Measurements from ENCODE around the gene SALL1.

The SALL1 gene

GRCh38 chr16:51116353-51116752 lies 34.7 kb downstream of the SALL1 start:
- no peaks in the 10 kb centered on the region for H3K36me3 ChIP-seq (ENCODE audit: control insufficient read depth in 5 of 5, insufficient read depth in 5 of 5, low read length in 5 of 5)
- H3K27ac ChIP-seq (ENCODE audit: low read depth, low read length), result no peak overlapping the region
- H3K27me3 ChIP-seq (ENCODE audit: control insufficient read depth in 5 of 5, insufficient read depth in 4 of 5, low read length in 5 of 5), result peaks cover 3 to 20% (median 7%) of the 10 kb centered on the region in 5 donors
- no peak overlapping the region for H3K9ac ChIP-seq (ENCODE audit: low read length in 5 of 5)
- H3K9me3 ChIP-seq (ENCODE audit: control insufficient read depth in 5 of 5, low read length in 5 of 5), result no peaks in the 10 kb centered on the region
- no peak overlapping the region for H3K4me3 ChIP-seq (ENCODE audit: low read depth in 1 of 5, low read length in 5 of 5)
- peaks cover 0 to 20% (median 8%) of the 10 kb centered on the region in 5 donors for H3K4me1 ChIP-seq (ENCODE audit: control insufficient read depth in 5 of 5, insufficient read depth in 5 of 5, low read length in 5 of 5)

GRCh38 chr16:51114382-51114781 lies 36.7 kb downstream of the SALL1 start:
- peaks cover 0 to 20% (median 8%) of the 10 kb centered on the region in 5 donors for H3K4me1 ChIP-seq (ENCODE audit: control insufficient read depth in 5 of 5, insufficient read depth in 5 of 5, low read length in 5 of 5)
- no peak overlapping the region for H3K4me3 ChIP-seq (ENCODE audit: low read depth in 1 of 5, low read length in 5 of 5)
- H3K36me3 ChIP-seq (ENCODE audit: control insufficient read depth in 5 of 5, insufficient read depth in 5 of 5, low read length in 5 of 5), result no peaks in the 10 kb centered on the region
- H3K9me3 ChIP-seq (ENCODE audit: control insufficient read depth in 5 of 5, low read length in 5 of 5), result no peaks in the 10 kb centered on the region
- H3K9ac ChIP-seq (ENCODE audit: low read length in 5 of 5), result no peak overlapping the region
- H3K27me3 ChIP-seq (ENCODE audit: control insufficient read depth in 5 of 5, insufficient read depth in 4 of 5, low read length in 5 of 5), result peaks cover 3 to 20% (median 7%) of the 10 kb centered on the region in 5 donors
- no peak overlapping the region for H3K27ac ChIP-seq (ENCODE audit: low read depth, low read length)

- Histone ChIP-seq H3K9ac (ENCODE audit: low read length in 5 of 5) (peak overlapping the region in 1 of 5 donors; percentile 13), H3K27me3 (ENCODE audit: control insufficient read depth in 5 of 5, insufficient read depth in 4 of 5, low read length in 5 of 5) (peaks cover 3 to 18% (median 7%) of the 10 kb centered on the region in 5 donors), H3K27ac (ENCODE audit: low read depth, low read length) (no peak overlapping the region), H3K9me3 (ENCODE audit: control insufficient read depth in 5 of 5, low read length in 5 of 5) (peaks cover 0 to 4% (median 0%) of the 10 kb centered on the region in 5 donors), H3K4me3 (ENCODE audit: low read depth in 1 of 5, low read length in 5 of 5) (peak overlapping the region in 4 of 5 donors; percentile 11 to 45 (median 38)), H3K36me3 (ENCODE audit: control insufficient read depth in 5 of 5, insufficient read depth in 5 of 5, low read length in 5 of 5) (no peaks in the 10 kb centered on the region), H3K4me1 (ENCODE audit: control insufficient read depth in 5 of 5, insufficient read depth in 5 of 5, low read length in 5 of 5) (peaks cover 0 to 20% (median 8%) of the 10 kb centered on the region in 5 donors)
Observed at GRCh38 chr16:51113236-51114125, 37.6 kb downstream of the SALL1 start.

- H3K9me3 ChIP-seq (ENCODE audit: control insufficient read depth in 5 of 5, low read length in 5 of 5), result peaks cover 0 to 4% (median 0%) of the 10 kb centered on the region in 5 donors
- no peak overlapping the region for H3K9ac ChIP-seq (ENCODE audit: low read length in 5 of 5)
- H3K27me3 ChIP-seq (ENCODE audit: control insufficient read depth in 5 of 5, insufficient read depth in 4 of 5, low read length in 5 of 5), result peaks cover 3 to 16% (median 7%) of the 10 kb centered on the region in 5 donors
- H3K27ac ChIP-seq (ENCODE audit: low read depth, low read length), result no peak overlapping the region
- H3K4me3 ChIP-seq (ENCODE audit: low read depth in 1 of 5, low read length in 5 of 5), result no peak overlapping the region
- peaks cover 0 to 20% (median 8%) of the 10 kb centered on the region in 5 donors for H3K4me1 ChIP-seq (ENCODE audit: control insufficient read depth in 5 of 5, insufficient read depth in 5 of 5, low read length in 5 of 5)
- H3K36me3 ChIP-seq (ENCODE audit: control insufficient read depth in 5 of 5, insufficient read depth in 5 of 5, low read length in 5 of 5), result no peaks in the 10 kb centered on the region
Observed at GRCh38 chr16:51112323-51112722, 38.7 kb downstream of the SALL1 start.

- peaks cover 0 to 4% (median 0%) of the 10 kb centered on the region in 5 donors for H3K9me3 ChIP-seq (ENCODE audit: control insufficient read depth in 5 of 5, low read length in 5 of 5)
- H3K27me3 ChIP-seq (ENCODE audit: control insufficient read depth in 5 of 5, insufficient read depth in 4 of 5, low read length in 5 of 5), result peaks cover 3 to 16% (median 7%) of the 10 kb centered on the region in 5 donors
- no peak overlapping the region for H3K9ac ChIP-seq (ENCODE audit: low read length in 5 of 5)
- H3K4me1 ChIP-seq (ENCODE audit: control insufficient read depth in 5 of 5, insufficient read depth in 5 of 5, low read length in 5 of 5), result peaks cover 0 to 25% (median 8%) of the 10 kb centered on the region in 5 donors
- H3K36me3 ChIP-seq (ENCODE audit: control insufficient read depth in 5 of 5, insufficient read depth in 5 of 5, low read length in 5 of 5), result no peaks in the 10 kb centered on the region
- no peak overlapping the region for H3K4me3 ChIP-seq (ENCODE audit: low read depth in 1 of 5, low read length in 5 of 5)
- H3K27ac ChIP-seq (ENCODE audit: low read depth, low read length), result no peak overlapping the region
Observed at GRCh38 chr16:51111759-51112158, 39.3 kb downstream of the SALL1 start.

GRCh38 chr16:51110700-51111157 lies 40.3 kb downstream of the SALL1 start:
- Histone ChIP-seq H3K27ac (ENCODE audit: low read depth, low read length) (no peak overlapping the region), H3K9ac (ENCODE audit: low read length in 5 of 5) (no peak overlapping the region), H3K4me3 (ENCODE audit: low read depth in 1 of 5, low read length in 5 of 5) (no peak overlapping the region), H3K4me1 (ENCODE audit: control insufficient read depth in 5 of 5, insufficient read depth in 5 of 5, low read length in 5 of 5) (peaks cover 0 to 25% (median 8%) of the 10 kb centered on the region in 5 donors), H3K9me3 (ENCODE audit: control insufficient read depth in 5 of 5, low read length in 5 of 5) (peaks cover 0 to 4% (median 0%) of the 10 kb centered on the region in 5 donors), H3K36me3 (ENCODE audit: control insufficient read depth in 5 of 5, insufficient read depth in 5 of 5, low read length in 5 of 5) (no peaks in the 10 kb centered on the region), H3K27me3 (ENCODE audit: control insufficient read depth in 5 of 5, insufficient read depth in 4 of 5, low read length in 5 of 5) (peaks cover 3 to 9% (median 7%) of the 10 kb centered on the region in 5 donors)

- peaks cover 0 to 4% (median 0%) of the 10 kb centered on the region in 5 donors for H3K9me3 ChIP-seq (ENCODE audit: control insufficient read depth in 5 of 5, low read length in 5 of 5)
- no peak overlapping the region for H3K27ac ChIP-seq (ENCODE audit: low read depth, low read length)
- no peak overlapping the region for H3K4me3 ChIP-seq (ENCODE audit: low read depth in 1 of 5, low read length in 5 of 5)
- no peak overlapping the region for H3K9ac ChIP-seq (ENCODE audit: low read length in 5 of 5)
- H3K36me3 ChIP-seq (ENCODE audit: control insufficient read depth in 5 of 5, insufficient read depth in 5 of 5, low read length in 5 of 5), result no peaks in the 10 kb centered on the region
- peaks cover 0 to 6% (median 0%) of the 10 kb centered on the region in 5 donors for H3K27me3 ChIP-seq (ENCODE audit: control insufficient read depth in 5 of 5, insufficient read depth in 4 of 5, low read length in 5 of 5)
- peaks cover 0 to 25% (median 8%) of the 10 kb centered on the region in 5 donors for H3K4me1 ChIP-seq (ENCODE audit: control insufficient read depth in 5 of 5, insufficient read depth in 5 of 5, low read length in 5 of 5)
Observed at GRCh38 chr16:51109173-51109572, 41.9 kb downstream of the SALL1 start.

- Histone ChIP-seq H3K9me3 (ENCODE audit: control insufficient read depth in 5 of 5, low read length in 5 of 5) (peaks cover 0 to 4% (median 0%) of the 10 kb centered on the region in 5 donors), H3K27me3 (ENCODE audit: control insufficient read depth in 5 of 5, insufficient read depth in 4 of 5, low read length in 5 of 5) (peaks cover 0 to 3% (median 0%) of the 10 kb centered on the region in 5 donors), H3K27ac (ENCODE audit: low read depth, low read length) (no peak overlapping the region), H3K4me1 (ENCODE audit: control insufficient read depth in 5 of 5, insufficient read depth in 5 of 5, low read length in 5 of 5) (peaks cover 0 to 15% (median 2%) of the 10 kb centered on the region in 5 donors), H3K36me3 (ENCODE audit: control insufficient read depth in 5 of 5, insufficient read depth in 5 of 5, low read length in 5 of 5) (no peaks in the 10 kb centered on the region), H3K9ac (ENCODE audit: low read length in 5 of 5) (no peak overlapping the region), H3K4me3 (ENCODE audit: low read depth in 1 of 5, low read length in 5 of 5) (no peak overlapping the region)
Observed at GRCh38 chr16:51107742-51108141, 43.3 kb downstream of the SALL1 start.

- Histone ChIP-seq H3K27ac (ENCODE audit: low read depth, low read length) (no peak overlapping the region), H3K9ac (ENCODE audit: low read length in 5 of 5) (no peak overlapping the region), H3K4me3 (ENCODE audit: low read depth in 1 of 5, low read length in 5 of 5) (no peak overlapping the region), H3K9me3 (ENCODE audit: control insufficient read depth in 5 of 5, low read length in 5 of 5) (peaks cover 0 to 4% (median 0%) of the 10 kb centered on the region in 5 donors), H3K4me1 (ENCODE audit: control insufficient read depth in 5 of 5, insufficient read depth in 5 of 5, low read length in 5 of 5) (peaks cover 0 to 5% (median 0%) of the 10 kb centered on the region in 5 donors), H3K36me3 (ENCODE audit: control insufficient read depth in 5 of 5, insufficient read depth in 5 of 5, low read length in 5 of 5) (no peaks in the 10 kb centered on the region), H3K27me3 (ENCODE audit: control insufficient read depth in 5 of 5, insufficient read depth in 4 of 5, low read length in 5 of 5) (peaks cover 0 to 3% (median 0%) of the 10 kb centered on the region in 5 donors)
Observed at GRCh38 chr16:51106535-51106934, 44.5 kb downstream of the SALL1 start.

GRCh38 chr16:51103590-51103989 lies 47.5 kb downstream of the SALL1 start:
- no peak overlapping the region for H3K4me3 ChIP-seq (ENCODE audit: low read depth in 1 of 5, low read length in 5 of 5)
- peaks cover 0 to 5% (median 0%) of the 10 kb centered on the region in 5 donors for H3K4me1 ChIP-seq (ENCODE audit: control insufficient read depth in 5 of 5, insufficient read depth in 5 of 5, low read length in 5 of 5)
- no peaks in the 10 kb centered on the region for H3K36me3 ChIP-seq (ENCODE audit: control insufficient read depth in 5 of 5, insufficient read depth in 5 of 5, low read length in 5 of 5)
- no peak overlapping the region for H3K9ac ChIP-seq (ENCODE audit: low read length in 5 of 5)
- no peaks in the 10 kb centered on the region for H3K9me3 ChIP-seq (ENCODE audit: control insufficient read depth in 5 of 5, low read length in 5 of 5)
- H3K27me3 ChIP-seq (ENCODE audit: control insufficient read depth in 5 of 5, insufficient read depth in 4 of 5, low read length in 5 of 5), result peaks cover 0 to 2% (median 0%) of the 10 kb centered on the region in 5 donors
- H3K27ac ChIP-seq (ENCODE audit: low read depth, low read length), result no peak overlapping the region
